CD14-positive monocyte (primary cell): ENCODE results near the gene CDH4. TPM values are rescaled to one million over a fixed set of nuclear protein-coding genes. Genes with fewer than 3 reads are reported as not detected.

ENCODE experiments used
- DNase-seq, 3 donors: peaks; one replicate each; pipeline ENCODE4 v3.0.0-alpha.2; 2011 to 2022
- H2AFZ ChIP-seq: 2 replicates; pipeline ENCODE4 v1.6.0; 2012; ENCODE audit warnings: mild to moderate bottlenecking, low read depth, low read length, inconsistent platforms; ENCODE audit not compliant: insufficient read depth, poor library complexity, severe bottlenecking
- H3K27ac ChIP-seq, 2 donors: 1 replicate in 1 of 2; 2 replicates in 1 of 2; pipeline ENCODE4 v1.5.1; 2012 to 2013; ENCODE audit warnings: low read length in 2 of 2, control low read depth in 1 of 2, inconsistent platforms in 1 of 2, low read depth in 1 of 2, mild to moderate bottlenecking in 1 of 2
- H3K27me3 ChIP-seq, 2 donors: one replicate each; pipeline versions ENCODE4 v1.6.0 to v1.6.1; 2011 to 2013; ENCODE audit warnings: low read length in 2 of 2; ENCODE audit not compliant: control insufficient read depth in 2 of 2, insufficient read depth in 2 of 2
- H3K36me3 ChIP-seq, 2 donors: replicated peaks in 1 of 2; 1 replicate in 1 of 2; 2 replicates in 1 of 2; pipeline versions ENCODE4 v1.5.1 to v1.6.1; 2012 to 2013; ENCODE audit warnings: low read length in 2 of 2, control low read depth in 1 of 2, inconsistent platforms in 1 of 2, mild to moderate bottlenecking in 1 of 2; ENCODE audit not compliant: insufficient read depth in 2 of 2, control insufficient read depth in 1 of 2
- H3K4me1 ChIP-seq, 2 donors: 1 replicate in 1 of 2; 2 replicates in 1 of 2; pipeline versions ENCODE4 v1.5.1 to v1.6.1; 2012 to 2013; ENCODE audit warnings: low read length in 2 of 2, control low read depth in 1 of 2, inconsistent platforms in 1 of 2, mild to moderate bottlenecking in 1 of 2, moderate library complexity in 1 of 2; ENCODE audit not compliant: insufficient read depth in 2 of 2, control insufficient read depth in 1 of 2
- H3K4me2 ChIP-seq: replicated peaks from 2 replicates; pipeline ENCODE3; 2012; ENCODE audit warnings: low read length, moderate library complexity, mild to moderate bottlenecking; ENCODE audit not compliant: poor library complexity, severe bottlenecking; ENCODE audit errors: extremely low read depth
- H3K4me3 ChIP-seq, 3 experiments: fragments of 200-600 bp in 1 of 3; sonication (generic) in 1 of 3; replicated peaks in 1 of 3; 1 replicate in 2 of 3; 2 replicates in 1 of 3; pipeline ENCODE4 v1.5.1; 2011 to 2013; ENCODE audit warnings: low read length in 3 of 3, mild to moderate bottlenecking in 3 of 3, control low read depth in 2 of 3, low read depth in 2 of 3, inconsistent platforms in 1 of 3, moderate library complexity in 1 of 3
- H3K79me2 ChIP-seq: 2 replicates; pipeline ENCODE4 v1.6.0; 2012; ENCODE audit warnings: mild to moderate bottlenecking, control low read depth, inconsistent platforms, low read length, moderate library complexity; ENCODE audit not compliant: insufficient read depth
- H3K9ac ChIP-seq: 2 replicates; pipeline ENCODE4 v1.6.0; 2017; ENCODE audit warnings: low read length, mild to moderate bottlenecking; ENCODE audit not compliant: insufficient read depth, poor library complexity, severe bottlenecking
- H3K9me3 ChIP-seq, 2 donors: replicated peaks in 1 of 2; 1 replicate in 1 of 2; 2 replicates in 1 of 2; pipeline versions ENCODE4 v1.5.1 to v1.6.1; 2012 to 2013; ENCODE audit warnings: low read length in 2 of 2, control low read depth in 1 of 2; ENCODE audit not compliant: control insufficient read depth in 1 of 2, insufficient read depth in 1 of 2
- H4K20me1 ChIP-seq: 2 replicates; pipeline ENCODE4 v1.6.0; 2012; ENCODE audit warnings: mild to moderate bottlenecking, low read length, control low read depth, moderate library complexity; ENCODE audit not compliant: insufficient read depth
- H3K27ac Mint-ChIP-seq, 7 donors: one replicate each; pipeline ENCODE4 v1.8.0; 2020; ENCODE audit warnings: mild to moderate bottlenecking in 7 of 7, mixed read lengths in 7 of 7, moderate library complexity in 6 of 7, inconsistent platforms in 2 of 7
- H3K27me3 Mint-ChIP-seq, 3 donors: one replicate each; pipeline ENCODE4 v1.8.0; 2021 to 2022; ENCODE audit warnings: low read depth in 3 of 3, mild to moderate bottlenecking in 3 of 3, mixed read lengths in 3 of 3, moderate library complexity in 3 of 3, inconsistent platforms in 1 of 3
- H3K36me3 Mint-ChIP-seq, 2 donors: one replicate each; pipeline ENCODE4 v1.8.0; 2020; ENCODE audit warnings: mixed read lengths in 2 of 2, inconsistent platforms in 1 of 2, mild to moderate bottlenecking in 1 of 2
- H3K4me1 Mint-ChIP-seq: one replicate; pipeline ENCODE4 v1.8.0; 2020; ENCODE audit warnings: mild to moderate bottlenecking, mixed read lengths
- H3K4me3 Mint-ChIP-seq, 2 donors: one replicate each; pipeline ENCODE4 v1.8.0; 2020; ENCODE audit warnings: mild to moderate bottlenecking in 2 of 2, mixed read lengths in 2 of 2, moderate library complexity in 1 of 2
- H3K9me3 Mint-ChIP-seq, 7 donors: one replicate each; pipeline ENCODE4 v1.8.0; 2020 to 2022; ENCODE audit warnings: mixed read lengths in 7 of 7, mild to moderate bottlenecking in 6 of 7, moderate library complexity in 6 of 7, inconsistent platforms in 2 of 7
- WGBS: methylation state at CpG from one replicate; pipeline ENCODE4 v1.1.5; 2013; ENCODE audit warnings: missing lambda C conversion rate; ENCODE audit not compliant: insufficient coverage; 5-methylcytosine and 5-hydroxymethylcytosine counted together
- intact Hi-C, 2 donors: fragments of 100-400 bp; cut with micrococcal nuclease; formaldehyde crosslinking; loops; one replicate each; pipeline versions ENCODE4 v1.15.0 to v1.15.1; 2023
- polyA plus RNA-seq, 3 donors: library from polyadenylated mRNA; depleted of rRNA in 1 of 3; unstranded in 2 of 3; stranded (reverse) in 1 of 3; fragments of 300-500 nt in 2 of 3; fragments of >200 nt in 1 of 3; fragmentation: Illumina TruSeq in 2 of 3; gene quantifications; 1 replicate in 2 of 3; 2 replicates in 1 of 3; pipeline ENCODE4 v1.2.3, GENCODE V29; 2012 to 2021
- TF ChIP-seq, protein P1 (sequence below): fragments of 200-600 bp; IDR thresholded peaks from one replicate; pipeline ENCODE4 v1.8.0; 2022; ENCODE audit warnings: antibody characterized with exemption, mild to moderate bottlenecking

CDH4 gene
- polyA plus RNA-seq, 3 donors = not detected

GRCh38 chr20:61476956-61477355 lies 224.9 kb downstream of the CDH4 start:
- Histone ChIP-seq H4K20me1 (no peaks in the 10 kb centered on the region), H2AFZ (no peak overlapping the region), H3K27ac (no peak overlapping the region), H3K9me3 (peaks cover 5 to 56% of the 10 kb centered on the region in 2 donors), H3K4me2 (no peak overlapping the region), H3K4me3 (no peak overlapping the region), H3K9ac (no peak overlapping the region), H3K4me1 (no peaks in the 10 kb centered on the region), H3K79me2 (no peaks in the 10 kb centered on the region), H3K36me3 (no peaks in the 10 kb centered on the region), H3K27me3 (no peaks in the 10 kb centered on the region)
- Mint-ChIP-seq H3K27ac (no peak overlapping the region), H3K4me3 (no peak overlapping the region), H3K9me3 (peaks cover 6 to 33% (median 18%) of the 10 kb centered on the region in 7 donors), H3K4me1 (no peaks in the 10 kb centered on the region), H3K27me3 (peaks cover 0 to 6% (median 5%) of the 10 kb centered on the region in 3 donors), H3K36me3 (no peaks in the 10 kb centered on the region)
- 84% methylated on average over 12 of the region's 12 CpGs for WGBS
- TF ChIP-seq, protein P1, sequence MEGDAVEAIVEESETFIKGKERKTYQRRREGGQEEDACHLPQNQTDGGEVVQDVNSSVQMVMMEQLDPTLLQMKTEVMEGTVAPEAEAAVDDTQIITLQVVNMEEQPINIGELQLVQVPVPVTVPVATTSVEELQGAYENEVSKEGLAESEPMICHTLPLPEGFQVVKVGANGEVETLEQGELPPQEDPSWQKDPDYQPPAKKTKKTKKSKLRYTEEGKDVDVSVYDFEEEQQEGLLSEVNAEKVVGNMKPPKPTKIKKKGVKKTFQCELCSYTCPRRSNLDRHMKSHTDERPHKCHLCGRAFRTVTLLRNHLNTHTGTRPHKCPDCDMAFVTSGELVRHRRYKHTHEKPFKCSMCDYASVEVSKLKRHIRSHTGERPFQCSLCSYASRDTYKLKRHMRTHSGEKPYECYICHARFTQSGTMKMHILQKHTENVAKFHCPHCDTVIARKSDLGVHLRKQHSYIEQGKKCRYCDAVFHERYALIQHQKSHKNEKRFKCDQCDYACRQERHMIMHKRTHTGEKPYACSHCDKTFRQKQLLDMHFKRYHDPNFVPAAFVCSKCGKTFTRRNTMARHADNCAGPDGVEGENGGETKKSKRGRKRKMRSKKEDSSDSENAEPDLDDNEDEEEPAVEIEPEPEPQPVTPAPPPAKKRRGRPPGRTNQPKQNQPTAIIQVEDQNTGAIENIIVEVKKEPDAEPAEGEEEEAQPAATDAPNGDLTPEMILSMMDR = no peak
- intact Hi-C loops = no loop called here
- DNase-seq = no peak

GRCh38 chr20:61477451-61477861 lies 225.4 kb downstream of the CDH4 start:
- Histone ChIP-seq H3K4me1 (no peaks in the 10 kb centered on the region), H3K36me3 (no peaks in the 10 kb centered on the region), H3K9ac (no peak overlapping the region), H2AFZ (no peak overlapping the region), H3K4me2 (no peak overlapping the region), H3K27me3 (no peaks in the 10 kb centered on the region), H3K79me2 (no peaks in the 10 kb centered on the region), H4K20me1 (no peaks in the 10 kb centered on the region), H3K27ac (no peak overlapping the region), H3K4me3 (no peak overlapping the region), H3K9me3 (peaks cover 5 to 60% of the 10 kb centered on the region in 2 donors)
- 88% methylated on average over 6 of the region's 9 CpGs for WGBS
- peaks cover 0 to 5% (median 2%) of the 10 kb centered on the region in 3 donors for H3K27me3 Mint-ChIP-seq
- DNase-seq = no peak
- H3K4me1 Mint-ChIP-seq = no peaks in the 10 kb centered on the region
- no peaks in the 10 kb centered on the region for H3K36me3 Mint-ChIP-seq
- TF ChIP-seq, protein P1 = no peak
- H3K4me3 Mint-ChIP-seq = no peak overlapping the region
- intact Hi-C loops = no loop called here
- peaks cover 6 to 34% (median 19%) of the 10 kb centered on the region in 7 donors for H3K9me3 Mint-ChIP-seq
- no peak overlapping the region for H3K27ac Mint-ChIP-seq
